Measurements from ENCODE around the gene CPED1. TPM values are rescaled to one million over a fixed set of nuclear protein-coding genes. Genes with fewer than 3 reads are reported as not detected.
"Not testable (repeated sequence)": the region's sequence is repeated elsewhere in the genome, so short reads cannot be mapped to it uniquely, and the experiment has no call there.

The CPED1 gene
- total RNA-seq, 2 experiments from 2014 or later: 0.17 TPM; not detected in 1

GRCh38 chr7:121003986-121004685 is 15.6 kb downstream of the CPED1 start:
- Mint-ChIP-seq H3K27me3 (peaks cover 24% of the 10 kb centered on the region), H3K27ac (no peak overlapping the region), H3K36me3 (ENCODE audit: low read depth) (no peaks in the 10 kb centered on the region), H3K4me3 (no peak overlapping the region), H3K9me3 (no peaks in the 10 kb centered on the region), H3K4me1 (peaks cover 7% of the 10 kb centered on the region)
- no peak for DNase-seq
- CTCF ChIA-PET: no interaction called here
- POLR2A ChIA-PET: no interaction called here

GRCh38 chr7:121005058-121005457 is 16.5 kb downstream of the CPED1 start:
- H3K36me3 Mint-ChIP-seq (ENCODE audit: low read depth); POLR2A ChIA-PET; H3K9me3 Mint-ChIP-seq; H3K27ac Mint-ChIP-seq; DNase-seq; H3K4me3 Mint-ChIP-seq; H3K4me1 Mint-ChIP-seq; CTCF ChIA-PET: not testable (repeated sequence)
- H3K27me3 Mint-ChIP-seq: peaks cover 23% of the 10 kb centered on the region

- Mint-ChIP-seq H3K27ac (no peak overlapping the region), H3K36me3 (ENCODE audit: low read depth) (no peaks in the 10 kb centered on the region), H3K27me3 (peaks cover 21% of the 10 kb centered on the region), H3K4me3 (no peak overlapping the region), H3K9me3 (no peaks in the 10 kb centered on the region), H3K4me1 (no peaks in the 10 kb centered on the region)
- CTCF ChIA-PET: no interaction called here
- POLR2A ChIA-PET: no interaction called here
- DNase-seq: no peak
Observed at GRCh38 chr7:121005996-121006584, 17.6 kb downstream of the CPED1 start.

DNA sequence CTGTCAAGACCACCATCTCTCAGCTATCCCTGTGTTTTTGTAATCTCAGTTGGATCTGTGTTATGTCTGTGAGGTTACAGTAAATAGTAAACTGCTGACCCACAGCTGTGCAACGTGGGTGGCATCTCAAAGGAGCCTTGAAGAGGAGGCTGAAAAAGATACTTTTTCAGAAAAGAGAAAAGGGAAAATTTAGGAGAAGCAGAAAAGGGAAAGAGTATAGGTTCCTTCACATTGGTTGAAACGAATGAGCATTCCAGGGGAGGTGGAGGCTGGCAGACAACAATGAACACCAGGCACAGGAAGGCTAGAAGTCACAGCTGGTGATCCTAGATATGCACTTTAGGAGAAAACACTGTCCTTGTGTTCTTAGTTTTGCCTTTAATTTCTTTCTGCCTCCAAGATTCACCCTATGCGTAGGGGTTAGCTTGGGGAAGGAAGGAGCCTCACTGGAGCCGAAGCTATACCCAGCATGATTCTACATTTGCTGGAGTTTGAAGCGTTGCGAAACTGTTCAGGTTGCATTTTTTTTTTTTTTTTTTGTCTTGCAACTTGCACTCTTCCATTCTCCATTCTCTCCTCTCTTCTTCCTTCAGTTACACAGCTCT is 18.3 kb downstream of the CPED1 start:
- Mint-ChIP-seq H3K36me3 (ENCODE audit: low read depth) (no peaks in the 10 kb centered on the region), H3K27ac (no peak overlapping the region), H3K9me3 (no peaks in the 10 kb centered on the region), H3K4me3 (no peak overlapping the region), H3K4me1 (no peaks in the 10 kb centered on the region), H3K27me3 (peaks cover 21% of the 10 kb centered on the region)
- no peak for DNase-seq
- ChIA-PET POLR2A (no interaction called here), CTCF (no interaction called here)

DNA sequence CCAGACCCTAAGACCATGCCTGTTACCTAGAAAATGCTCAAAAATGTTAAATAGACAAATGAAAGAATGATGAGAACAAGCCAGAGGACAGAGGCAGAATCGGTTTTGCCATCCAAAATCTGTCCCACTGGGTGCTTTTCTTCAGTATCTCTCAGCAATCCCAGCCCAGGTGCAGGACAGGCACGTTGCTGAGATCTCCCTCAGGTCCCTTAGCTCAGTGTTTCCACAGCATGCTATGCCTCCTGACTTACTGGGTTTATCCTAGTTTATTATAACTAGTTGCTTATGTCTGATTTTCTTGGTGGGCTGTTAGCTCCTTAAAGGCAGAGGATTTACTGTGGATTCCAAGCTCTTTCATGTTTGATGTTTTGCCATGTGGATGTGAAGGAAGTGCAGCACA is 20.3 kb downstream of the CPED1 start:
- CTCF ChIA-PET: no interaction called here
- no peak overlapping the region for H3K27ac Mint-ChIP-seq
- H3K4me1 Mint-ChIP-seq: no peaks in the 10 kb centered on the region
- no peaks in the 10 kb centered on the region for H3K9me3 Mint-ChIP-seq
- peaks cover 14% of the 10 kb centered on the region for H3K27me3 Mint-ChIP-seq
- POLR2A ChIA-PET: no interaction called here
- DNase-seq: no peak
- H3K36me3 Mint-ChIP-seq (ENCODE audit: low read depth): no peaks in the 10 kb centered on the region
- no peak overlapping the region for H3K4me3 Mint-ChIP-seq

DNA sequence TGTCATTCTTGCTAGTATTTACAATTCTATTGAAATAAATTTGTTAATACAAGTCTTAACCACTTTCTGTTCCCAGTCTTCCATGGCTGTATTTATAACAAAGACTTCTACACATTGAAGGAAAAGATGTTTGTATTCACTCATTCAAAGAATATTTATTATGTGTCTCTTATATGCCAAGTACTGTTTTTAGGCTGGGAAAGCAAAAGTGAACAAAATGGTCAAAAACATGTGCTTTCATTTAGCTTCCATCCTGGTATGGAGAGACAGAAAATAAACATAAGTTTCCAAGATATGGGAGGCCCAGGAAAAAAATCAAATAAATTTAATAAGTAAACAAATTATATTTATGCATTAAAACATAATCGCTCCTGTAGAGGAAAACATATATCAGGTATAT is 22.9 kb downstream of the CPED1 start:
- POLR2A ChIA-PET: interaction anchor here (0.7 kb wide), 1 partner anchor 201 kb away, joined by 3 read pairs; no protein-coding TSS in a partner anchor
- no peaks in the 10 kb centered on the region for H3K4me1 Mint-ChIP-seq
- H3K9me3 Mint-ChIP-seq: no peaks in the 10 kb centered on the region
- peaks cover 8% of the 10 kb centered on the region for H3K27me3 Mint-ChIP-seq
- no peak overlapping the region for H3K4me3 Mint-ChIP-seq
- no peak overlapping the region for H3K27ac Mint-ChIP-seq
- DNase-seq: no peak
- no peaks in the 10 kb centered on the region for H3K36me3 Mint-ChIP-seq (ENCODE audit: low read depth)
- CTCF ChIA-PET: interaction anchor here (0.6 kb wide), 1 partner anchor 30 kb away, joined by 5 read pairs; no protein-coding TSS in a partner anchor

GRCh38 chr7:121012170-121012874 is 23.8 kb downstream of the CPED1 start:
- no peaks in the 10 kb centered on the region for H3K36me3 Mint-ChIP-seq (ENCODE audit: low read depth)
- CTCF ChIA-PET: no interaction called here

GRCh38 chr7:121012919-121013318 is 24.4 kb downstream of the CPED1 start:
- POLR2A ChIA-PET: no interaction called here
- Mint-ChIP-seq H3K4me1 (no peaks in the 10 kb centered on the region), H3K9me3 (no peaks in the 10 kb centered on the region), H3K27ac (no peak overlapping the region), H3K4me3 (no peak overlapping the region), H3K27me3 (no peaks in the 10 kb centered on the region), H3K36me3 (ENCODE audit: low read depth) (no peaks in the 10 kb centered on the region)
- DNase-seq: no peak
- CTCF ChIA-PET: no interaction called here

More at GRCh38 chr7:121012170-121012874, 23.8 kb downstream of the CPED1 start:
- no peak overlapping the region for H3K4me3 Mint-ChIP-seq
- H3K9me3 Mint-ChIP-seq: no peaks in the 10 kb centered on the region
- POLR2A ChIA-PET: no interaction called here
- peaks cover 4% of the 10 kb centered on the region for H3K27me3 Mint-ChIP-seq
- H3K4me1 Mint-ChIP-seq: no peaks in the 10 kb centered on the region
- H3K27ac Mint-ChIP-seq: no peak overlapping the region
- no peak for DNase-seq

GRCh38 chr7:121015560-121015959 is 27.0 kb downstream of the CPED1 start:
- Mint-ChIP-seq H3K36me3 (ENCODE audit: low read depth) (no peaks in the 10 kb centered on the region), H3K27ac (no peak overlapping the region)
- CTCF ChIA-PET: no interaction called here

GRCh38 chr7:121016966-121017365 is 28.5 kb downstream of the CPED1 start:
- ChIA-PET POLR2A (no interaction called here), CTCF (interaction anchor here (0.5 kb wide), 1 partner anchor 205 kb away, joined by 5 read pairs; no protein-coding TSS in a partner anchor)
- Mint-ChIP-seq H3K9me3 (no peaks in the 10 kb centered on the region), H3K27me3 (no peaks in the 10 kb centered on the region), H3K27ac (no peak overlapping the region), H3K36me3 (ENCODE audit: low read depth) (no peaks in the 10 kb centered on the region), H3K4me3 (no peak overlapping the region), H3K4me1 (no peaks in the 10 kb centered on the region)
- no peak for DNase-seq

More at GRCh38 chr7:121015560-121015959, 27.0 kb downstream of the CPED1 start:
- Mint-ChIP-seq H3K27me3 (no peaks in the 10 kb centered on the region), H3K9me3 (no peaks in the 10 kb centered on the region), H3K4me3 (no peak overlapping the region), H3K4me1 (no peaks in the 10 kb centered on the region)
- POLR2A ChIA-PET: no interaction called here
- DNase-seq: no peak

DNA sequence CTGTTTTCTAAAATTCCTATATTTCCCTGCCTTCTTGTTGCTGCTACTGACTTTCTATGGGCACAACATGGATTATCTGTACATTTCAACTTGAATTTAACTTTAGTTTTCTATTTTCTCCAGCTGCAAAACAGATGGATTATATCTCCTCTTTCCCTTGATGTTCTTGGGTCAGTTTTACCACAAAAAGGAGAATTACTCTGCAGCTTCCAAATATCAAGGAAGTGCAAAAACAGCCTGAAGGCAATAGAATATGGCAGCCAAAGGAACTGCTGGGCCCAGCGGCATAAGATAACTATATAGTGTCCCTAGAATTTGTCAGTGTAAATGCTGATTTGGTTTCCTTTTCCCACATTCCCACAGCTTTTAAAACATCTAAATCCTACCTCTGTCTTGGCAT is 29.1 kb downstream of the CPED1 start:
- DNase-seq: no peak
- CTCF ChIA-PET: interaction anchor here (0.5 kb wide), 1 partner anchor 206 kb away, joined by 5 read pairs; no protein-coding TSS in a partner anchor
- no peaks in the 10 kb centered on the region for H3K36me3 Mint-ChIP-seq (ENCODE audit: low read depth)
- H3K27me3 Mint-ChIP-seq: peaks cover 1% of the 10 kb centered on the region
- POLR2A ChIA-PET: no interaction called here
- no peak overlapping the region for H3K27ac Mint-ChIP-seq
- no peak overlapping the region for H3K4me3 Mint-ChIP-seq
- H3K4me1 Mint-ChIP-seq: no peaks in the 10 kb centered on the region
- H3K9me3 Mint-ChIP-seq: no peaks in the 10 kb centered on the region

- no peaks in the 10 kb centered on the region for H3K9me3 Mint-ChIP-seq
- ChIA-PET POLR2A (no interaction called here), CTCF (no interaction called here)
- no peak overlapping the region for H3K27ac Mint-ChIP-seq
- H3K27me3 Mint-ChIP-seq: peaks cover 1% of the 10 kb centered on the region
- H3K4me1 Mint-ChIP-seq: no peaks in the 10 kb centered on the region
- no peak for DNase-seq
- H3K36me3 Mint-ChIP-seq (ENCODE audit: low read depth): no peaks in the 10 kb centered on the region
- H3K4me3 Mint-ChIP-seq: no peak overlapping the region
Observed at GRCh38 chr7:121019018-121019417, 30.5 kb downstream of the CPED1 start.

GRCh38 chr7:121020249-121020988 is 31.9 kb downstream of the CPED1 start:
- Mint-ChIP-seq H3K36me3 (ENCODE audit: low read depth) (no peaks in the 10 kb centered on the region), H3K27ac (no peak overlapping the region), H3K27me3 (peaks cover 3% of the 10 kb centered on the region), H3K4me1 (no peaks in the 10 kb centered on the region), H3K9me3 (no peaks in the 10 kb centered on the region), H3K4me3 (no peak overlapping the region)
- CTCF ChIA-PET: no interaction called here
- POLR2A ChIA-PET: no interaction called here
- no peak for DNase-seq
